Heart right ventricle (tissue), 16 donors: ENCODE results near the gene SRRD. TPM values are rescaled to one million over a fixed set of nuclear protein-coding genes. Genes with fewer than 3 reads are reported as not detected.

Source experiments
- ATAC-seq, 8 donors: fragments of 200-7000 bp; cut with Tn5 transposase; one replicate each; pipeline ENCODE4 v1.9.1; 2020; ENCODE audit warnings: mild to moderate bottlenecking in 8 of 8, moderate library complexity in 8 of 8, moderate number of reproducible peaks in 1 of 8
- DNase-seq, 2 donors: peaks; one replicate each; pipeline ENCODE4 v3.0.0-alpha.2; 2020
- H3K27ac ChIP-seq, 10 donors: fragments of 200-600 bp; sonication (generic) in 2 of 10; one replicate each; pipeline versions ENCODE4 v1.5.0 to v1.8.0; 2020 to 2022; ENCODE audit warnings: mild to moderate bottlenecking in 3 of 10
- H3K27me3 ChIP-seq, 7 donors: fragments of 200-600 bp; one replicate each; pipeline ENCODE4 v1.8.0; 2021 to 2022; ENCODE audit warnings: mild to moderate bottlenecking in 2 of 7
- H3K36me3 ChIP-seq, 9 donors: fragments of 200-600 bp; sonication (generic) in 1 of 9; one replicate each; pipeline versions ENCODE4 v1.5.0 to v1.8.0; 2020 to 2022; ENCODE audit warnings: mild to moderate bottlenecking in 2 of 9
- H3K4me1 ChIP-seq, 9 donors: fragments of 200-600 bp; sonication (generic) in 1 of 9; one replicate each; pipeline versions ENCODE4 v1.5.0 to v1.8.0; 2020 to 2022; ENCODE audit warnings: mild to moderate bottlenecking in 4 of 9
- H3K4me3 ChIP-seq, 10 donors: fragments of 200-600 bp; sonication (generic) in 2 of 10; one replicate each; pipeline versions ENCODE4 v1.5.0 to v1.8.0; 2020 to 2022; ENCODE audit warnings: mild to moderate bottlenecking in 7 of 10, moderate library complexity in 2 of 10
- H3K9me3 ChIP-seq, 11 donors: fragments of 200-600 bp in 10 of 11; sonication (generic) in 2 of 11; one replicate each; pipeline versions ENCODE4 v1.5.0 to v1.8.0; 2013 to 2022; ENCODE audit warnings: mild to moderate bottlenecking in 2 of 11, control low read depth in 1 of 11, moderate library complexity in 1 of 11
- WGBS, 2 donors: extraction: QIAGEN DNeasy Blood & Tissue Kit; methylation state at CpG; one replicate each; pipeline ENCODE4 v1.1.7; 2013; ENCODE audit warnings: inconsistent platforms in 1 of 2; 5-methylcytosine and 5-hydroxymethylcytosine counted together
- intact Hi-C, 10 donors: fragments of 100-400 bp; cut with DNase I; formaldehyde crosslinking; loops; one replicate each; pipeline versions ENCODE4 v1.11.1 to v1.14.2; 2022
- polyA plus RNA-seq, 2 donors: library from polyadenylated mRNA; stranded (reverse); fragments of 200-250 nt; gene quantifications; one replicate each; pipeline ENCODE4 v1.2.3, GENCODE V29; 2013
- total RNA-seq, 10 donors: library from RNA; stranded (reverse); fragmentation: NEBNext Ultra II Directional in 3 of 10; extraction: Animal tissue kit (Norgen Biotek cat#: 25700) in 3 of 10; gene quantifications; one replicate each; pipeline versions ENCODE4 v1.2.1 to v1.2.4, GENCODE V29; 2021 to 2023
- TF ChIP-seq, protein P1 (sequence below), 9 donors: fragments of 200-600 bp; sonication (generic) in 2 of 9; IDR thresholded peaks; one replicate each; pipeline versions ENCODE4 v1.5.0 to v1.8.0; 2021 to 2022; ENCODE audit warnings: antibody characterized with exemption in 9 of 9, mild to moderate bottlenecking in 5 of 9, moderate library complexity in 1 of 9
- donor health status: Arrhythmogenic right ventricular cardiomyopathy.
- donor health status: ischemic (EF 13 %, LVEDD 7.1; RV severe dilation, severe dysfunction).
- donor health status: healthy with polysubstance abuse.
- donor health status: DM: no; HTN: yes; CAD: no.
- donor health status: DM: no; HTN: no; CAD: no.
- donor health status: ischemic (EF 25% LVEDD 6.9; RV normal size, moderate dysfunction).
- donor health status: ischemic (EF 25% LVEDD 5.7; RV mildly dilated, moderate dysfunction).
- donor health status: healthy.
- donor health status: DM: yes; HTN: yes; CAD: no.
- donor health status: Ischemic cardiomyopathy.
- donor health status: ischemic (EF 35%, LVEDD 5.7; RV mildly dilated, moderate dysfunction).
- donor health status: nonischemic (EF 11% LVEDD 7.7; RV severe dilation, severe dysfunction).
- donor health status: DM: yes; HTN: yes; CAD: no.
- donor health status: PGD.
- donor health status: ischemic (EF 29% LVEDD 5.4; RV normal size, mild dysfunction).
- donor health status: nonischemic (EF 23%, LVEDD 6.1; RV moderate dilation, normal function).

The SRRD gene
- total and polyA plus RNA-seq, 12 donors: 11.9 to 26.3 (median 20.7) TPM

DNA sequence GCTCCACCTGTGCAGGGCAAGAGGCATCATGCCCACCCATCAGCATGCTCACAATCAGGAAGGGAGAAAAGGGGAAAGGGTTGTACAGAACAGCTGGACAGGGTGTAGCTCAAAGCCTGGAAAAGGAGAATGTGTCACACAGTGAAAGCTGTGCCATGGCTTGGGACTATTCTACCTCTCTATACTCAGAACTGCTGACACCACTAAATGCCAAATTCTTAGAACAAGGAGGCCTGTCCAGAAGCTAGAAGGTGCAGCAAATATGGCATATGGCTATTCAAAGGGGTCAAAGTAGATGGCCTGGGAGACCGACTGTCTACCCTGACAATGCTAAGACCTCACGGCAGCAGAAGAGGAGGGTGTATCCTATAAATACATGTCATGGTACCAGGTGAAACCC lies 12.9 kb upstream of the SRRD start:
- no peak for ATAC-seq
- 96 to 97% methylated on average over 2 of the region's 2 CpGs for WGBS, 2 donors
- Histone ChIP-seq H3K27me3 (no peaks in the 10 kb centered on the region), H3K4me1 (peaks cover 0 to 8% (median 0%) of the 10 kb centered on the region in 9 donors), H3K27ac (no peak overlapping the region), H3K9me3 (no peaks in the 10 kb centered on the region), H3K36me3 (peaks cover 0 to 100% (median 63%) of the 10 kb centered on the region in 9 donors), H3K4me3 (no peak overlapping the region)
- no peak for DNase-seq
- TF ChIP-seq, protein P1, sequence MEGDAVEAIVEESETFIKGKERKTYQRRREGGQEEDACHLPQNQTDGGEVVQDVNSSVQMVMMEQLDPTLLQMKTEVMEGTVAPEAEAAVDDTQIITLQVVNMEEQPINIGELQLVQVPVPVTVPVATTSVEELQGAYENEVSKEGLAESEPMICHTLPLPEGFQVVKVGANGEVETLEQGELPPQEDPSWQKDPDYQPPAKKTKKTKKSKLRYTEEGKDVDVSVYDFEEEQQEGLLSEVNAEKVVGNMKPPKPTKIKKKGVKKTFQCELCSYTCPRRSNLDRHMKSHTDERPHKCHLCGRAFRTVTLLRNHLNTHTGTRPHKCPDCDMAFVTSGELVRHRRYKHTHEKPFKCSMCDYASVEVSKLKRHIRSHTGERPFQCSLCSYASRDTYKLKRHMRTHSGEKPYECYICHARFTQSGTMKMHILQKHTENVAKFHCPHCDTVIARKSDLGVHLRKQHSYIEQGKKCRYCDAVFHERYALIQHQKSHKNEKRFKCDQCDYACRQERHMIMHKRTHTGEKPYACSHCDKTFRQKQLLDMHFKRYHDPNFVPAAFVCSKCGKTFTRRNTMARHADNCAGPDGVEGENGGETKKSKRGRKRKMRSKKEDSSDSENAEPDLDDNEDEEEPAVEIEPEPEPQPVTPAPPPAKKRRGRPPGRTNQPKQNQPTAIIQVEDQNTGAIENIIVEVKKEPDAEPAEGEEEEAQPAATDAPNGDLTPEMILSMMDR (IDR thresholded peaks at IDR 0.05): no peak
- intact Hi-C loops: no loop called here

DNA sequence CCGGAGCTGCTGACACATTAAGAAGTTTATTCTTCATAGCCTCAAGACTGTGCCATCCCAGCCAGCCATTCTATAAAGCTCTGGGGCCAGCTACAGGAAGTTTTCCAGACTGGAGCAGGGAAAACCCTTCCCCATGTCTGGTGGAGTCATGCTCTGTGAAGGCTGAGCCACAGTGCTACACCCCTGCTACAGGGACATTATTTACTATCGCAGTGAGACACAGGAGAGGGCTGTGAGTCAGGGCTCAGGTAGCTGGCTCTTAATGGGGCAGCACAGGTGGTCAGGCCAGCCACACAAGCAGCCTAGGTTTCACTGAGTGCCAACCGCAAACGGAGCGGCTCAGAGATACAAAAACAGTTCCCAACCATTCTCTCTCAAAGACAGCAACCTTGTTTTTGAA lies 12.2 kb upstream of the SRRD start:
- Histone ChIP-seq H3K9me3 (no peaks in the 10 kb centered on the region), H3K4me1 (peaks cover 0 to 8% (median 0%) of the 10 kb centered on the region in 9 donors), H3K27me3 (no peaks in the 10 kb centered on the region), H3K27ac (no peak overlapping the region), H3K4me3 (no peak overlapping the region), H3K36me3 (peaks cover 0 to 100% (median 57%) of the 10 kb centered on the region in 9 donors)
- ATAC-seq (no peak), DNase-seq (no peak)
- intact Hi-C loops: no loop called here
- TF ChIP-seq, protein P1 (IDR thresholded peaks at IDR 0.05): no peak
- 82% methylated on average over 5 of the region's 5 CpGs for WGBS, 2 donors

DNA sequence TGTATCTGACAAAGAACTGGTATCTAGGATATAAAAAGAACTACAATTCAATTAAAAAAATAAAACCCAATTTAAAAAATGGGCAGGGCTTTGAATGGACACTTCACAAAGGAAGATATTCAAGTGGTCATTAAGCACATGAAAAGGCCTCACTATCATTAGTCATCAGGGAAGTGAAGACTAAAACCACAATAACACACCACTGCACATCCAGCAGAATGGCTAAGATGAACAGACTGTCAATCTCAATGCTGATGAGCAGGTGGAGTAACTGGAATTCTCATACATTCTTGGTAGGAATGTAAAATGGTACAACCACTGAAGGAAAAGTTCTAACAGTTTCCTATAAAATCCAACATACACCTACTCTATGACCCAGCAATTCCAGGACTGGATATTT lies 9.0 kb upstream of the SRRD start:
- intact Hi-C loops: no loop called here
- H3K4me3 ChIP-seq: no peak overlapping the region
- DNase-seq (no peak), ATAC-seq (no peak)
- TF ChIP-seq, protein P1 (IDR thresholded peaks at IDR 0.05): no peak
- H3K4me1 ChIP-seq: peaks cover 0 to 22% (median 11%) of the 10 kb centered on the region in 9 donors
- no peaks in the 10 kb centered on the region for H3K27me3 ChIP-seq
- no peaks in the 10 kb centered on the region for H3K9me3 ChIP-seq
- peaks cover 0 to 91% (median 46%) of the 10 kb centered on the region in 9 donors for H3K36me3 ChIP-seq
- H3K27ac ChIP-seq: no peak overlapping the region

DNA sequence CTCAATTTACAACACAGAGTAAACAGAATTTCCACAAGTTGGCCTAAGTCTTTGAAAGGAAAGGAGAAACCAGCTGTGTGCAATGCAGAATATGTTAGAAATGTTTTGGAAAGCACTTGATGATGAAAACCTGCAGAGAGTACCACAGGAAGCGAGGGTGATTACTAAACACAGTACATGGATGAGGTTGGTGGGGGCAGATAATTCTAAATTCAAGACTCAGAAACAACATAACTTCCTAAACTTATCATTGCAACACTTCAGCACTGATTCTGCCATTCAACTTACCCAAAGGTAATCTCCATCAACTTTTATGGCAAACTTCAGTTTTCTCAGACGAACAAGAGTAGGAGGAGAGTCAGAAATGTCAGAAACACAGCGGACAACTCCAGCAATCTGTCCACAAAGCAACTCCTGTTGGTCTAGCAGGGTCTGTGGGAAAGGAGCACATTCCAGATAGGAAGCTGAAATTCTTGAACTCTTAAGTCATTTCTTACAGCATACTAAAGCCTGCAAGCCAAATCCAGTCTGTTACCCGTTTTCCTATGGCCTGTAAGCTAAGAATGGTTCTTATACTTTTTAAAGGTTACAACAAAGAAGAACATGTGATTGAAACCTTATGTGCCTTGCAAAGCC lies 6.9 kb upstream of the SRRD start:
- WGBS, 2 donors: 75 to 85% methylated on average over 4 of the region's 4 CpGs
- Histone ChIP-seq H3K4me1 (peaks cover 0 to 43% (median 31%) of the 10 kb centered on the region in 9 donors), H3K36me3 (peaks cover 0 to 84% (median 24%) of the 10 kb centered on the region in 9 donors), H3K27me3 (no peaks in the 10 kb centered on the region), H3K4me3 (no peak overlapping the region), H3K27ac (no peak overlapping the region), H3K9me3 (no peaks in the 10 kb centered on the region)
- TF ChIP-seq, protein P1 (IDR thresholded peaks at IDR 0.05): no peak
- intact Hi-C loops: no loop called here
- DNase-seq (no peak), ATAC-seq (no peak)
